ENCODE results near the gene LINC00237.

GRCh38 chr20:21104466-21104761 is 1.7 kb downstream of the LINC00237 start:
- TF ChIP-seq CTCF (IDR thresholded peaks at IDR 0.05) (no peak), POLR2A (IDR thresholded peaks at IDR 0.05) (no peak)
